Hepatocyte (in vitro differentiated cells): Measurements from ENCODE around the gene JAM3.

ENCODE experiments used
- EZH2 ChIP-seq: fragments of 200-600 bp; sonication (generic); IDR thresholded peaks from 2 replicates; pipeline ENCODE4 v1.6.1; 2016; ENCODE audit warnings: antibody characterized with exemption, mild to moderate bottlenecking, borderline replicate concordance
- EZH2phosphoT487 ChIP-seq: fragments of 200-600 bp; sonication (generic); IDR thresholded peaks from one replicate; pipeline ENCODE4 v1.6.1; 2018; ENCODE audit warnings: antibody characterized with exemption, mild to moderate bottlenecking, low read depth, moderate library complexity; ENCODE audit not compliant: unreplicated experiment, severe bottlenecking
- TF ChIP-seq, protein P1 (sequence below): fragments of 200-600 bp; sonication (generic); IDR thresholded peaks from 2 replicates; pipeline ENCODE4 v1.5.1; 2016; ENCODE audit warnings: antibody characterized with exemption, mild to moderate bottlenecking; ENCODE audit not compliant: poor library complexity

DNA sequence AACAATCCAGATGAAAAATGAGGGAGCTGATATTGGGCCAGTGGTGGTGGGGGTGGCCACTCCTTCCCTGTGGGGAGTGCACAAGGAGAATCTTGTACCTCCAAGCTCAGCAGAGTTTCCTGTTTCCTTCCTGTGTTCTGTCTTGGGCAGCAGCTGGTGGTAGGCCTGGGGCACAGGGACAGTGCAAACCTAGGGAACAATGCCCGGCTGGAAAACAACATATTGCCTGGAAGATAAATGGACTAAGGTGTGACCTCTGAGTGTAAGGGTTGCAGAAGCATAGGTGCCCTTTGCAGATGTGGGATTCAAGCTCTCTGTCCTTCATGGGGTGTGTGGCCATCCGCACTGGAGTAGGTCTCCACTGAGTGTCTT, 5.8 kb upstream of the JAM3 start:
- TF ChIP-seq, protein P1, sequence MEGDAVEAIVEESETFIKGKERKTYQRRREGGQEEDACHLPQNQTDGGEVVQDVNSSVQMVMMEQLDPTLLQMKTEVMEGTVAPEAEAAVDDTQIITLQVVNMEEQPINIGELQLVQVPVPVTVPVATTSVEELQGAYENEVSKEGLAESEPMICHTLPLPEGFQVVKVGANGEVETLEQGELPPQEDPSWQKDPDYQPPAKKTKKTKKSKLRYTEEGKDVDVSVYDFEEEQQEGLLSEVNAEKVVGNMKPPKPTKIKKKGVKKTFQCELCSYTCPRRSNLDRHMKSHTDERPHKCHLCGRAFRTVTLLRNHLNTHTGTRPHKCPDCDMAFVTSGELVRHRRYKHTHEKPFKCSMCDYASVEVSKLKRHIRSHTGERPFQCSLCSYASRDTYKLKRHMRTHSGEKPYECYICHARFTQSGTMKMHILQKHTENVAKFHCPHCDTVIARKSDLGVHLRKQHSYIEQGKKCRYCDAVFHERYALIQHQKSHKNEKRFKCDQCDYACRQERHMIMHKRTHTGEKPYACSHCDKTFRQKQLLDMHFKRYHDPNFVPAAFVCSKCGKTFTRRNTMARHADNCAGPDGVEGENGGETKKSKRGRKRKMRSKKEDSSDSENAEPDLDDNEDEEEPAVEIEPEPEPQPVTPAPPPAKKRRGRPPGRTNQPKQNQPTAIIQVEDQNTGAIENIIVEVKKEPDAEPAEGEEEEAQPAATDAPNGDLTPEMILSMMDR = no peak
- TF ChIP-seq EZH2 (no peak), EZH2phosphoT487 (no peak)
